ENCODE measurements around the gene DPM2.

Gene DPM2

GRCh38 chr9:127938298-127938690 lies 640 bp upstream of the DPM2 start:
- DNase-seq (ENCODE audit: low read depth in 4 of 4, low spot score in 1 of 4), result no peak

DNA sequence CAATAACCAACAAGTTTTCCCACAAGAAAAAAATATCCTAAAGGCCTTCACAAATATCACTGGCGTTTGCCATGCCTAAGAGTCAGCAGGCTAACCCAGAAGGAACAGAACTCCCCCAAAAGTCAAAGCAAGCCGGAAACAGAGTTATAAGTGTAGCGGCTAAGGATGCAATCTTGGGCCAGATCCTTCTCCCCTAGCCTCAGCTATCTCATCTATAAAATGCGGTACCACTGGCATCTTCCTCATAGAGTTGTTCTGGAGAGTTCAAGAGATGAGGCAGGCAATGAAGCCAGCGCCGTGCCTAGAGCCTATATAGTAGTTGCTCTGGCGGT lies 632 bp downstream of the DPM2 start:
- DNase-seq (ENCODE audit: low read depth in 4 of 4, low spot score in 1 of 4), result no peak

DNA sequence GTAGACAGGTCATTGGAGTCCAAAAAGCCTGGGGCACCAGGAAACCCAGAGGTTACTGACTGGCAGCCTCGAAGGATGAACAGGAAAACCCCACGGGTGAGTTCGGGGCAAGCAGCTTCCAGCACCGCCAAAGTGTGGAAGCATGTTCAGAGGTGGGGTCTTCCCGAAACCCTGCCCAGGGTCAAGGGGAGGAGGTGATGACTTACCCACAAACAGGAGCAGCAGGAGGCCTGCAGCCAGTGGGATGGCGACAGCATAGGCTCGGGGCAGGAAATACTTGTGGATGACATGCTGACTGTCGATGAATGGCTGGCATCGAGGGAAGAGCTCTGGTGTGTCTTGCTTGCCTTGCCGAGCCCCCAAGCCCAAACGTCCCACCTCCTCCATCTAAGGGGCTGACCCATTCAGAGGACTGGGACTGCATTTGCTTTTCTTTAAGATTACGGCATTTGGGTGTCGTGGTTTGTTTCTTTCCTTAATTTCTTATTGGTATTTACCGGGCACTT lies 1.3 kb downstream of the DPM2 start:
- DNase-seq (ENCODE audit: low read depth in 4 of 4, low spot score in 1 of 4), result no peak

- DNase-seq (ENCODE audit: low read depth in 4 of 4, low spot score in 1 of 4), result no peak
These were observed 1.9 kb downstream of the DPM2 start for GRCh38 chr9:127935765-127936221.

DNA sequence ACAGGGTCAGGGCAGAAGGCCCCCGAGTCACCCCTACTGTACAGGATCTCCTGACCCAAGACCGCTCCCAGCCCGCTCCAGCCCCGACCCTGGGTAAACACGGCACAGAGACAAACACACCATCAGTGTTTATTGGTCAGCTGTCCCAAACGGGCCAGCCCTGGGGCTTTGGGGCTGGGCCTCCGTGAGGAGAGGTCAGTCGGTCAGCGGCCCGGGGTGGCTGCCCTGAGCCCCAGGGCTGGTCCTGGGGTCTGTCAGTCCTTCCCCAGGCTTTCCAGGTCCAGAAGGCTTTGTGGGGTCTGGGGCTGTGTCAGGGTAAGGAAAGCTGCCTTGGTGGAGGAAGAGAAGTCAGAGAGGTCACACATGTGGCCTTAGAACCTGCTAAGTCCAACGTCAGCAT lies 2.7 kb downstream of the DPM2 start:
- no peak for DNase-seq (ENCODE audit: low read depth in 4 of 4, low spot score in 1 of 4)

GRCh38 chr9:127934248-127934647 lies 3.4 kb downstream of the DPM2 start:
- no peak for DNase-seq (ENCODE audit: low read depth in 4 of 4, low spot score in 1 of 4)

- DNase-seq (ENCODE audit: low read depth in 4 of 4, low spot score in 1 of 4), result no peak
These were observed 6.4 kb downstream of the DPM2 start for GRCh38 chr9:127931092-127931881.

- DNase-seq (ENCODE audit: low read depth in 4 of 4, low spot score in 1 of 4), result peak in 2 of 4 experiments; percentile 44 to 67
These were observed 7.2 kb downstream of the DPM2 start, which contains the start of gene PIP5KL1 for GRCh38 chr9:127930231-127931091. Gene PIP5KL1, minus strand, starts transcription at chr9:127930777. Its CDS starts 25 bp downstream, at chr9:127930752.

DNA sequence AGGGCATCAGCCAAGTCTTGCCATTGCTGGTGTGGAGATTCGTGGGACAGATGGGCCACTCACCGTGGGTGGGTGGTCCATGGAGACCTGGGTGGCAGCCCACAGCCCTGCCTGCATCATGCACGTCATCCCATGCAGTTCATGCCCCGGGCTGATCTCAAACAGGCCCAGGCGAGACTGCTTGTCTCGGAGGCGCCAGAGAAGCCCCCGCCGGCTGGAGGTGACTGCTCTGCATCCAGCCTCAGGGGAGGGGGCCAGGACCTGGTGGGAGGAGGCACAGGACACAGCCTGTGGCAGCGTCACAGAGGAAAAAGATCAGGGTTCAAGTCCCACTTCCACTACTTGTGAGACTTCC lies 8.1 kb downstream of the DPM2 start:
- no peak for DNase-seq (ENCODE audit: low read depth in 4 of 4, low spot score in 1 of 4)

- no peak for DNase-seq (ENCODE audit: low read depth in 4 of 4, low spot score in 1 of 4)
These were observed 8.7 kb downstream of the DPM2 start for GRCh38 chr9:127928676-127929624.

- no peak for DNase-seq (ENCODE audit: low read depth in 4 of 4, low spot score in 1 of 4)
These were observed 9.5 kb downstream of the DPM2 start for GRCh38 chr9:127927988-127928675.

- peak in 3 of 4 experiments; percentile 57 to 73 (median 57) for DNase-seq (ENCODE audit: low read depth in 4 of 4, low spot score in 1 of 4)
These were observed 10.3 kb downstream of the DPM2 start for GRCh38 chr9:127927201-127927987.

GRCh38 chr9:127926906-127927200 lies 10.8 kb downstream of the DPM2 start:
- no peak for DNase-seq (ENCODE audit: low read depth in 4 of 4, low spot score in 1 of 4)

- DNase-seq (ENCODE audit: low read depth in 4 of 4, low spot score in 1 of 4), result no peak
These were observed 11.4 kb downstream of the DPM2 start for GRCh38 chr9:127925959-127926905.

- DNase-seq (ENCODE audit: low read depth in 4 of 4, low spot score in 1 of 4), result no peak
These were observed 12.8 kb downstream of the DPM2 start for GRCh38 chr9:127924736-127925444.

DNA sequence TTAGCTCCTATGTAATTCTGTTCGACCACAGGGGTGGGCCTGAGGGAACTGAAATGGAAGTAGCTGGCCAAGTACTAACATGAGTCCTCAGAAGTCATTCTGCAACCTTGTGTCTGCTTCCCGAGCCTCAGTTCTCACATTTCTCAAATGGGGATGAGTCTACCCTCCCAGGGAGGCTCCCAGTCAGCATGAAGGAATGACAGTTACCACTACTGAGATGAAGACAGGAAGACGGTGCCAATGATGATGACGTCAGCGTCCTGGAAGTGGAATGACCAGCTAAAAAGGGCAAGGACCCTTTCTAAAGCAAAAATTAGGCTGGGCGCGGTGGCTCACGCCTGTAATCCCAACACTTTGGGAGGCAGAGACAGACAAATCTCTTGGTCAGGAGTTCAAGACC lies 13.9 kb downstream of the DPM2 start:
- DNase-seq (ENCODE audit: low read depth in 4 of 4, low spot score in 1 of 4), result no peak

DNA sequence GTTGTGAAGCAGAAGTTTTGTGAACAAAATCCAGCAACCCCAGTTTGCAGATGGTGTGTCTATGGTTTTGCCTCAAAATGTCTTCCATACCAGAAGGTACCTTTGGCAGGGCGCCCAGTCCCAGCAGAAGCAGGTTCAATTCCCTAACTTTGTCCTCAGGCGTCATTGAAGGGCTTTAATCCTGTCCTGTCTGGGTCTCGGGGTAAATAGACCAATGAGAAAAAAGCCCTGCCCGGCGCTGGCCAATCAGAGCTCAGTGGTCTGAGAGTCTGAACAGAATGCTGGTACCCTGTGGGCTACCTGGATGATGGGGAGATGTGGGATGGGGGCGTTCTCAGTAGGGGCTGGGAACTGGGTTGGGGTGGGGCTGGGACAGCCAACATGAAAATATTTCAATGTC lies 14.6 kb downstream of the DPM2 start:
- DNase-seq (ENCODE audit: low read depth in 4 of 4, low spot score in 1 of 4), result no peak

DNA sequence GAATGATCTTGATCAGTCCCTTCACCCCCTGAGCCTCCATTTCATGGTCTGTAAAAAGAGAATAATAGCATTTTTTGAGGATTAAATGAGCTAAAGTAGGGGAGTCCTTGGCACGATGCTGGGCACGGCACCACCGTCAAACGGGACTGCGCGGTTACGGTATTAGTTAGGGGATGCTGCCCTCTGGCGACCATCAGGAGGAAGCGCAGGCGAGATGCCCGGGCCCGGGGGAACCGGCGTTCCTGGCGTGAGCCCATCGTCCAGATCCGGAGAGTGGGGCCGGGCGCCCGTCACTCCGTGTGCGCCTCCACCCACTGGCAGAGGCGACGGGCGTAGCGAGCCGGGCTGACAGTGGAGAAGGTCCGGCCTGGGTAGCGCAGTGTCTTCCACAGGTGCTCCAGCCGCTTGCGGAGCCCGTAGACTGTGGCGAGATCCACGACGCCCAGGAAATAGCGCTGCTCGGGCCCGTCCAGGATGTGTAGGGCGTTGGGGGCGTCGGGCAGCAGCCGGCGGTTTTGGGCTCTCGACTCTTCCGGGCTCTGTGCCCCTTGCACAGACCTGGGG lies 16.0 kb downstream of the DPM2 start:
- peak in 3 of 4 experiments; percentile 60 to 74 (median 70) for DNase-seq (ENCODE audit: low read depth in 4 of 4, low spot score in 1 of 4)
